Thyroid gland (tissue), 4 donors: ENCODE results near the gene TNNC2.

ENCODE experiments used
- CTCF ChIP-seq, 6 experiments: fragments of 200-600 bp in 3 of 6; fragments of 450-650 bp in 3 of 6; sonication (generic) in 3 of 6; IDR thresholded peaks; one replicate each; pipeline ENCODE4 v1.5.1; 2016 to 2019; ENCODE audit warnings: antibody characterized with exemption in 6 of 6, mild to moderate bottlenecking in 2 of 6, inconsistent platforms in 1 of 6, moderate library complexity in 1 of 6
- POLR2A ChIP-seq, 2 donors: fragments of 450-650 bp; IDR thresholded peaks; one replicate each; pipeline ENCODE4 v1.6.1; 2017; ENCODE audit warnings: antibody characterized with exemption in 2 of 2, mild to moderate bottlenecking in 2 of 2, moderate library complexity in 1 of 2

- no peak for TF ChIP-seq CTCF (IDR thresholded peaks at IDR 0.05)
- no peak for TF ChIP-seq POLR2A (IDR thresholded peaks at IDR 0.05)
Observed at GRCh38 chr20:45850238-45850637, 23.1 kb upstream of the TNNC2 start.
